ENCODE results near the gene RNF168.
"Not testable (repeated sequence)": the region's sequence is repeated elsewhere in the genome, so short reads cannot be mapped to it uniquely, and the experiment has no call there.

The RNF168 gene

DNA sequence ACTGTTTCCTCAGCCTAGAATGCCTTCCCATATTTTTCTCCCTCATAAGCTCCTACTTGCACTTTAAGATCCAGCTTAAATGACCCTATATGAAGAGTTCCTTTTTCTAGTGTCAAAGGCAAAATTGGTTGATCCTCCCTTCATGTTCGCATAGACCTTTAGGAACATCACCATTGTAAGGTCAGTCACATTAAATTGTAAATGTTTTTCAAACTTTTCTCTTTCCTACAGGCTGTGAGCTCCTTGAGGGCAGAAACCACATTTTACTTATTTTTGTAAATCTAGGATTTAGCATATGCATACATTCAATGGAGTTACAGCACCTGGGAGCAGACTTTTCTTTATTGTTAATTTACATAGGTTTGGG is 10.8 kb upstream of the RNF168 start:
- DNase-seq = no peak

DNA sequence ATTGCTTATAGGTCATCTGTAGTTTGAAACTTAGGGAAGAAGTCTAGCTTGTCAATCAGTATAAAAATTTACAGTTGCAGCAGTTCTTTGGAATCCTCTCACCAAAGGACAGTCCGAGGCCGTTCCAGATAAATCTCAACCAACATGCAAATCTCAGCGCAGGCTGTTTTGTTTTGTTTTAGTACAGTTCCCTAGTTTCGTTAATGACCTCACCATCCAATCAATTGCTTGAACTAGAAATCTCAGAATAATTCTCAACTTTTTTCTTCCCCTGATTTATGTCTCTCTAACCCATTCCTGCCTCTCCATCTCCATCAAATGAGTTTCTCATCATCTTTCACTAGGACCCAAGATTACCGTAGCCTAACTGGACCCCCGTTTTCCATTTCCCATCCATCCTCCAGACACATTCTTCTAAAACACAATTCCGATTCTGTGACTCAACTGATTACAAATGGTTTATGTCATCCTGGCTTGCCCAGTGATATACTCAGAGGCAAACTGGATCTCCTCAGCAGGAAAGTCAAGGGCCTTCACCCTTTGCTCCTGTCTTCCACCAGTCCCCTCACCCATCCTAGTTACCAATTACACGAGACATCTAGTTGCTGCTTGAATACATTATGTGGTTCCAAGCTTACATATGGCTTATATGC is 10.3 kb upstream of the RNF168 start:
- no peak for DNase-seq

DNA sequence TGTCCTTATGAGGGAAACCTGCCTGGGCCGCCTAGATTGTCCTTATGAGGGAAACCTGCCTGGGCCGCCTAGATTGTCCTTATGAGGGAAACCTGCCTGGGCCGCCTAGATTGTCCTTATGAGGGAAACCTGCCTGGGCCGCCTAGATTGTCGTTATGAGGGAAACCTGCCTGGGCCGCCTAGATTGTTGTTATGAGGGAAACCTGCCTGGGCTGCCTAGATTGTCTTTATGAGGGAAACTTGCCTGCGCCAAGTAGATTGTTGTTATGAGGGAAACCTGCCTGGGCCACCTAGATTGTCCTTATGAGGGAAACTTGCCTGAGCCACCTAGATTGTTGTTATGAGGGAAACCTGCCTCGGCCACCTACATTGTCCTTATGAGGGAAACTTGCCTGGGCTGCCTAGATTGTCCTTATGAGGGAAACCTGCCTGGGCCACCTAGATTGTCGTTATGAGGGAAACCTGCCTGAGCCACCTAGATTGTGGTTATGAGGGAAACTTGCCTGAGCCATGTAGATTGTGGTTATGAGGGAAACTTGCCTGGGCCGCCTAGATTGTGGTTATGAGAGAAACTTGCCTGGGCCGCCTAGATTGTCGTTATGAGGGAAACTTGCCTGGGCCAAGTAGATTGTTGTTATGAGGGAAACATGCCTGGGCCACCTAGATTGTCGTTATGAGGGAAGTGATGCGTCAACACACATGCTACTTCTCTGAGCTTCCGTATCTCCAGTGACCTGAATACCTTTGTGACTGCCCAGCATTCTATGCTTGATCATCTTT is 8.3 kb upstream of the RNF168 start:
- DNase-seq = not testable (repeated sequence)

DNA sequence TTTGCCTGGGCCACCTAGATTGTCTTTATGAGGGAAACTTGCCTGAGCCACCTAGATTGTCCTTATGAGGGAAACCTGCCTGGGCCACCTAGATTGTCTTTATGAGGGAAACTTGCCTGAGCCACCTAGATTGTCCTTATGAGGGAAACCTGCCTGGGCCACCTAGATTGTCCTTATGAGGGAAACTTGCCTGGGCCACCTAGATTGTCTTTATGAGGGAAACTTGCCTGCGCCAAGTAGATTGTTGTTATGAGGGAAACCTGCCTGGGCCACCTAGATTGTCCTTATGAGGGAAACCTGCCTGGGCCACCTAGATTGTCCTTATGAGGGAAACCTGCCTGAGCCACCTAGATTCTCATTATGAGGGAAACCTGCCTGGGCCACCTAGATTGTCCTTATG is 7.5 kb upstream of the RNF168 start:
- not testable (repeated sequence) for DNase-seq

DNA sequence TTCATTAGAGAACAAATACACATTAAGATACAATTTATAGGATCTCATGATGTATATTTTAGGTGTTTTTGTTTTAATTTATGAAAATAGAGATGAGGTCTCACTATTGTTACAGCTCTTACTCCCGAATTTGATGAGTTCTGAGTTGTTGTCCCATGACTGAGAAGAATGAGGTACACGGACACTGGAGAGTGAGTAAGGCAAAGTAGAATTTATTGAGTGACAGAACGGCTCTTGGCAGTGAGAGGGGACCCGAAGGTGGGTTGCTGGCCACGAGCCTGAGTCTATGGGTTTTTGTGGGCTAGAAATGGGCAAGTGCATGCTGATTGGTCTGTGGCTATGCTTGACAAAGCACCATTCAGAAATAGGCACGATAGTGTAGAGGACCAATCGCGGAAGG is 3.1 kb upstream of the RNF168 start:
- DNase-seq = no peak

DNA sequence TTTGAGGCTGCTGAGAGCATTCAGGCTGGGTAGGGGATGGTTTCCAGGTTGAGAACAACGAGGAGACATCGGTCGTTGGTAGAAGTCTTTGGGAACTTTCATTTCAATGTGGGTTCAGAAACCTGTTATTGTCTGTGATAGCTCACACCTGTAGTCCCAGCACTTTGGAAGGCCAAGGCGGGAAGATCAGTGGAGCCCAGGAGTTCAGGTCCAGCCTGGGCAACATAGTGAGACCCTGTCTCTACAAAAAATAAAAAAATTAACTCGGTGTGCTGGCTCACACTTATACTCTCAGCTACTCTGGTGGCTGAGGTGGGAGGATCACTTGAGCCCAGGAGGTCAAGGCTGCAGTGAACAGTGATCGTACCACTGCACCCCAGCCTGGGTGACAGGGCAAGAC is 988 bp upstream of the RNF168 start:
- DNase-seq = no peak

DNA sequence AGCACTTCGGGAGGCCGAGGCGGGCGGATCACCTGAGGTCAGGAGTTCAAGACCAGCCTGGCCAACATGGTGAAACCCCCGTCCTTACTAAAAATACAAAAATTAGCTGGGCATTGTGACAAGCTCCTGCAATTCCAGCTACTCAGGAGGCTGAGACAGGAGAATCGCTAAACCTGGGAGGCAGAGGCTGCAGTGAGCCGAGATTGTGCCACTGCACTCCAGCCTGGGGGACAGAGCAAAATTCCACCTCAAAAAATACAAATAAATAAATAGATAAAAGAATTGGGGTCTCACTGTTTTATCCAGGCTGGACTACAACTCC is 470 bp upstream of the RNF168 start:
- not testable (repeated sequence) for DNase-seq

DNA sequence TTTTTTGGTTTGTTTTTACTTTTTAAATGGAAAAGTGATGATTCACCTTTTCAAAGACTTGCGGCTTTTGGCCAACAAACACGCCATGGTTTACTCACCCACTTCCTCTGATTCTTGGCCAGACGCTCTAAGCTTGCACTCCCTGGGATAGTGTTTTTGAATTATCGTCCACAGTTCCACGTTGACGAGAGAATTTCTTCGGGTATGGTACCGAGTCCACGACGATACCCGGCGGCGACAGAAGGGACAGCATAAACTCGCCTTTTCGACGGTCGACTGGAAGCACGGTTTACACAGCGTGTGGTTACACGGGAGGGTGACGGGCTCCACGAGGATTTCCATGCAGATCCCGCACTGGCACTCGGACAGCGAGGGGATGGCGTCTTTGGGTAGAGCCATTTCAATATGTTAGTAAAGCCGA is 783 bp downstream of the RNF168 start:
- peak; percentile 84 for DNase-seq

DNA sequence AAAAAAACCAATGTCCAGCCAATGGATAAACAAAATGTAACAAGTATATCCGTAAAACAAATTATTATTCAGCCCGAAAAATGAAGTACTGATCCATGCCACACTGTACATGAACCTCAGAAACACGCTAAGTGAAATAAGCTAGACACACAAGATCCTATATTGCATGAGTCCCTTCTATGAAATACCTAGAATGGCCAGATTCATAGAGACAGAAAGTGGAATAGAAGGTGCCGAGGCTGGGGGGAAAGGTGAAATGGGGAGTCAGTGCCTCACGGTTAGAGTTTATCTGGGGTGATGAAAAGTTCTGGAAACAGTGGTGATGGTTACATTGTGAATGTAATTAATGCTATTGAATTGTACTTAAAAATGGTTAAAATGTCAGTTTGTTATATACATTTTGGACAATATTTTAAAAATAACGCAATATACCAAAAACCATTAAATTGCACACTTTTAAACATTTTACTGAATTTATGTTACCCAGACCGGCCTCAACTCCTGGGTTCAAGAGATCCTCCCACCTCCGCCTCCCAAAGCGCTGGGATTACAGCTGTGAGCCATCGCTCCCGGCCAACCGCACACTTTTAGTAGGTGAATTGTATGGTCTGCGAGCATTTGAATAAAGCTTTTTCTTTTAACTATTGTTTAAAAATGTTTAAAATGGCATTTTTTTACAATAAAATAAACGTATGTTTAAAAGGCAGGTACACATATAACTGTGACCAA is 2.1 kb downstream of the RNF168 start:
- DNase-seq = no peak

DNA sequence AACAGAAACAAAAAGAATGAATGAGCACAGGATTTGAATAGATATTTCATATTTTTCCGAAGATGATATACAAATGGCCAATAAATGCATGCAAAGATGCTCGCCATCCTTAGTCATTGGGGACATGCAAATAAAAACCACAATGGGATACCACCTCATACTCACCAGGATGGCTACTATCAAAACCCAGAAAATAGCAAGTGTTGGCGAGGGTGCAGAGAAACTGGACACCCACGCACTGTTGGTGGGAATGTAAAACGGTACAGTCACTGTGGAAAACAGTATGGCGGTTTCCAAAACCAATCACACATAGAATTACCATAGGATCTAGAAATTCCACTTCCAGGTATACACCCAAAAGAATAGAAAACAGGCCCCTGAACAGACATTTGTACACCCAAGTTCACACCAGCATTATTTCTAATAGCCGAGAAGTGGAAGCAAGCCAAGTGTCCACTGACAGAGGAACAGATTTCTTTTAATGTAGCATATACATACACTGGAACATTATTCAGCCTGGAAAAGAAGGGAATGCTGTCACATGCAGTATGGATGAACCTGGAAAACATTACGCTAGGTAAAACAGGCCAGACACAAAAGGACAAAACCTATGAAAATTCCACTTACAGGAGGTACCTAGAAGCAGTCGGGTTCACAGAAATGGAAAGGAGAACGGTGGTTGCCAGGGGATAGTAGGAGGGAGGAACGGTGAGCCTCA is 3.6 kb downstream of the RNF168 start:
- no peak for DNase-seq

DNA sequence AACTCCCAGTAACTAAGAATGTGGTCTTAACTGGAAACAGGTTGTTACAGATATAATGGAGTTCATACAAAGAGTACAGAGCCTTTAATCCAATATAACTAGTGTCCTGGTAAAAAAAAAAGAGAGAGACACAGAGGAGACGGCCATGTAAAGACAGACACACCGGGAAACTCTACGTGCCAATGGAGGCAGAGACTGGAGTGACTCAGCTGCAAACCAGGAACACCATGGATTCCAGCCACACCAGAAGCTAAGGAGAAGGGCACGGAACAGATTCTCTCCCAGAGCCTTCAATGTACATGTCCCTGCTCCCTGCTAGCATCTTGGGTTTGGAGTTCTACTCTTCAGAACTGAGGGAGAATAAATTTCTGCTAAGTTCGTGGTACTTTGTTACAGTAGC is 4.5 kb downstream of the RNF168 start:
- no peak for DNase-seq

DNA sequence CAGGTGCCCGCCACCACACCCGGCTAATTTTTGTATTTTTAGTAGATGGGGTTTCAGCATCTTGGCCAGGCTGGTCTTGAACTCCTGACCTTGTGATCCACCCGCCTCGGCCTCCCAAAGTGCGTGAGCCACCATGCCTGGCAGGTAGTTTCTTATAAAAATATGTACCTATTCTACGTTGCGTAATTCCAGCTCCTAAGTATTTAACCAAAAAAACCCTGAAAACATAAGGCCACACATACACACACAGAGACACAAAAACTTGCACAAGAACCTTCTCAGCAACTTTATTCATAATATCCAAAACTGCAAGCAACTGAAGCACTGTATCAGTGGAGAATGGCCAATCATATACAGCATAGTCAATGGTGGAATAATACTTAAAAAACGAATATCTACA is 5.3 kb downstream of the RNF168 start:
- DNase-seq = no peak

DNA sequence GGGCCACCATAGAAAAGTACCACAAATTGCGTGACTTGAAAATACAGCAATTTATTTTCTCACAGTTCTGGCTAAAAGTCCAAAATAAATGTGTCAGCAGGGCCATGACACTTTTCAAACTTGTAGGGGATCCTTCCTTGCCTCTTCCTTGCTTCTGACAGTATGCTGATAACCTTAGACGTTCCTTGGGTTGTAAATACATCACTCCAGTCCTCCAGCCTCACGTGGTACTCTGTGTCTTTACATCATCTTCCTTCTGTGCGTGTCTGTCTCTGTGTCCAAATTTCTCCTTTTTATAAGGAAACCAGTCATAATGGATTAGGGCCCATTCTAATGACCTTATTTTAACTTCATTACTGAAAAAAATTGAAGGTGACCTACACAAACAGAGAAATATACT is 7.4 kb downstream of the RNF168 start:
- no peak for DNase-seq

DNA sequence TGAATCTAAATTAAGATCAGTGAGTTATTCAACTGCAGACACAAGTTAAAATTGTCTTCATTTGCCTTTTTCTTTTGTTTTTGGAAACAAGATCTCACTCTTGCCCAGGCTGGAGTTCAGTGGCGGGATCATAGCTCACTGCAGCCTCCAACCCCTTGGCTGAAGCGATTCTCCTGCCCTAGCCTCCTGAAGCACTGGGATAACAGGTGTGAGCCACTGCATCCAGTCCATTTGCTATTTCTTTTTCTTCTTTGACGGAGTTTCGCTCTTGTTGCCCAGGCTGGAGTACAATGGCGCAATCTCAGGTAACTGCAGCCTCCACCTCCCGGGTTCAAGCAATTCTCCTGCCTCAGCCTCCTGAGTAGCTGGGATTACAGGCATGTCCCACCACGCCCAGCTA is 10.3 kb downstream of the RNF168 start:
- no peak for DNase-seq

DNA sequence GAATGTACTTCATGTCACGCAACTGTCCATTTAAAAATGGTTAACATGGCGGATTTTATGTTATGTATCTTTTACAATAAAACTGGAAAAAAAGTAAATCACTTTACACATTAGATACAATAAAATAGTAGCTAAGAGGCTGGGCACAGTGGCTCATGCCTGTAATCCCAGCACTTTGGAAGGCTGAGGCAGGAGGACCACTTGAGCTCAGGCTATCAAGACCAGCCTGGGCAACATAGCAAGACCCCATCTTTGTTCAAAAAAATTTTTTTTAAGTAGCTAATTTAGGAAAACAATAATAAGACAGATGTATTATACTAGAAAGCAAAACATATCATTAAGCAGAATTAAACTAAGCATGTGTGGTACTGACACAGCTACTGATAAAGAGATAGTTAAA is 11.5 kb downstream of the RNF168 start:
- no peak for DNase-seq

DNA sequence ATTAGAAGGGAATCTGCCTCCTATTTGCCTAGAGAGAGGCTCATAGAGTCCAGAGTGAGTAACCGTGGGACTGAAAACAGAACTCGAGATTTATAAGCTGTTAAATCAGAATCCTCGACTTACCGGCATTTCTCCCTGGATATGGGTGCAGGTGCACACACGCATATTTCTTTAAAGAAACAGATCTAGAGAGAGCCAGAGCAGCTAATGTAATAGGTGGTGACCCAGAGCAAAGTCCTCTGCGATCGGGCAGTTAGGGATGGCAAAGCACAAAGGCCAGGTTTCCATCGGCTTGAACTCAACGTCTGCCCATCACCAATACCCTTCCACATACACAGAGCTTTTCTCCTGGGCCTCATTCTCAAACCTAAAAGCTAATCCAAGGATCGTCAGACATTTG is 13.8 kb downstream of the RNF168 start:
- DNase-seq = no peak

DNA sequence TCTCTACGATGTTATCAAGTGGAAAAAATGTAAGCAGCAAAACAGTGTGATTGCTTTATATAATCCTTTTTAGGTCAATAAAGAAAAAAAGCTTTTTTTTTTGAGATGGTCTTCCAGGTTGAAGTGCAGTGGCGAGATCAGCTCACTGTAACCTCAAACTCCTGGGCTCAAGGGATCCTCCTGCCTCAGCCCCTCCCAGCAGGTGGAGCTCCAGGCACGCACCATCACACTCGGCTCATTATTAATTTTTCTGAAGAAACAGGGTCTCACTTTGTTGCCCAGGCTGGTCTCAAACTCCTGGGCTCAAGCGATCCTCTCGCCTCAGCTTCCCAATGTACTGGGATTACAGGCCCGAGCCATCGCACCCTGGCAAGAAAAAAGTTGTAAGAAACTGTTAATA is 17.3 kb downstream of the RNF168 start:
- no peak for DNase-seq

DNA sequence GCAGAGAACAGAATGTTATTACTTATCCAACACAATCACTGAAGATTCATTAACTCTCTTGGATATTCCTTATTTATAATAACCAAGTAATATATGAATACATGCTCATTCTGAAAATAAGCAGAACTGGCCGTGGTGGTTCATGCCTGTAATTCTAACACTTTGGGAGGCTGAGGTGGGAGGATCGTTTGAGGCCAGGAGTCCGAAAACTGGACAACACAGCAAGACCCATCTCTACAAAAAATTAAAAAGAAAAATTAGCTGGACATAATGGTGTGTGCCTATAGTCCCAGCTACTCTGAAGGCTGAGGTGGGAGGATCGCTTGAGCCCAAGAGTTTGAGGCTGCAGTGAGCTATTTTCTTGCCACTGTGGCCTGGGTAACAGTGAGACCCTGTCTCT is 25.9 kb downstream of the RNF168 start:
- DNase-seq = no peak

DNA sequence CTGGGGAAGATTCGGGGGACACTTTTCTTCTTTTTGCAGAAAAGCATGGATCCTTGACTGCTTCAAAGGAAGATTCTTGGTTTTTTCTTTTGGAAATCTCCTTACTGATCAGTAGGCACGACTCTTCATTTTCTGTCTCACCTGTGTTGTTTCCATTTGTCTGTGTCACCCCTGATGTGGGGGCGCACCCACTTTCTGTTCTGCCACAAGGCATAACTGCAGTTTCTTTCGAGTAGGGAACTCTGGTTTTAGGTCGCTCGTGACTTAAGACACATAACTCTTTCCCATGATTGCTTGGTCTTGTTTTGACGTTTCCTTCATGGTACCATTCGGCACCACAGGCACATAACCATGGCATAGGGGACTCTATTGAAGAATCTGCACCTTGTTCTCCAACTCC is 31.3 kb downstream of the RNF168 start:
- no peak for DNase-seq

DNA sequence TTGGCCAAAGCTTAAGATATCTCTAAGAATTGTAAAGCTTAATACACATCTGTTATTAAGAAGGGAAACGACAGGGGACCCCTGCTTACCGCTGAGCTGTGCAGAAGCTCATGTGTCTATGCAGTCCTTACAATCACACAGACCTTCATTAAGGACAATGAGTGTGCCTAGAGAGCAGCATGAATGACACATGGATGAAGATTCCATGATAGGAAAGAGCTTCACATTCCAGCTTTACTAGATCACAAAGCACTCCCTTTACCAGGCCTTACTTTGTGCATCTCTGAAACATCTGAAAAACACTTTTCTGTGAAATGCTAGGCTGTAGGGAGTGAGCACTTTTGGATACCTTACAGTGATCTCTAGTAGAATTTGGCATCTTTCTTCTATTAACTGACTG is 32.0 kb downstream of the RNF168 start:
- DNase-seq = no peak

DNA sequence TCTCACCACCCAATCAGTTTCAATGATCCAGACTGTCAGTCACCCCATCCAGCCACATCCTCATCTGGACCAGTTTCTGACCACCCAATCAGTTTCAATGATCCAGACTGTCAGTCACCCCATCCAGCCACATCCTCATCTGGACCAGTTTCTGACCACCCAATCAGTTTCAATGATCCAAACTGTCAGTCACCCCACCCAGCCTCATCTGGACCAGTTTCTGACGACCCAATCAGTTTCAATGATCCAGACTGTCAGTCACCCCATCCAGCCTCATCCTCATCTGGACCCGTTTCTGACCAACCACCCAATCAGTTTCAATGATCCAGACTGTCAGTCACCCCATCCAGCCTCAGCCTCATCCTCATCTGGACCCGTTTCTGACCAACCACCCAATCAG is 33.4 kb downstream of the RNF168 start:
- DNase-seq = not testable (repeated sequence)

DNA sequence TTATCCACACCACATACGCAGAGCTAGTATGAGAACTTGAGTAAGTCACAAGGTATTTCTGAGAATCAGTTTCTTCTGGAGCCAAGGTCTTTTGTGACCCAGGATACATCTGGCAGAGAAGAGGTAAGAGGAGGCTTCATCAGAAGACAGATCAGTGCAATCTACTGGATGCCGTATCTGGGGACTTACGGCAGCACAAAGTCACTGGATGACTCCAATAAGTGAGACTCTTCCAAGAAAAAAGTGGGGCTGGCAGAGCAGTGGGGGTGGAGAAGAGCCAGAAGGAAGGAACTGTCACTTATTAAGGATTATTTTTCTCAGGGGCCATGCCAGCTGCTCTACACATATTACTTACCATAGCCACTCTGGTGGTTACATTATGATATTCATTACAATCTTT is 39.8 kb downstream of the RNF168 start:
- DNase-seq = no peak

DNA sequence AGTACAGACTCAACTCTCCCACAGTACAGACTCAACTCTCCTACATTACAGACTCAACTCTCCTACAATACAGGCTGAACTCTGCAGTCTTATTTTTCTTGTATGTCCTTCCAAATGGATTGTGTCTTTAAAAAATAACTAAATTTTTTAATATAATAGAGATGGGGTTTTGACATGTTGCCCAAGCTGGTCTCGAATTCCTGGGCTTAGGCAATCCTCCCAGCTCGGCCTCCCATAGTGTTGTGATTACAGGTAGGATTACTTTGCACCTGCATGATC is 40.2 kb downstream of the RNF168 start:
- no peak for DNase-seq
